ENCODE results near the gene ZNF609. TPM values are rescaled to one million over a fixed set of nuclear protein-coding genes. Genes with fewer than 3 reads are reported as not detected.
A peak's percentile ranks its signal among the peaks of the same experiment; 100 is the strongest.

Gene ZNF609
- total RNA-seq, 1 donor from 2014 or later: 63.9 TPM

DNA sequence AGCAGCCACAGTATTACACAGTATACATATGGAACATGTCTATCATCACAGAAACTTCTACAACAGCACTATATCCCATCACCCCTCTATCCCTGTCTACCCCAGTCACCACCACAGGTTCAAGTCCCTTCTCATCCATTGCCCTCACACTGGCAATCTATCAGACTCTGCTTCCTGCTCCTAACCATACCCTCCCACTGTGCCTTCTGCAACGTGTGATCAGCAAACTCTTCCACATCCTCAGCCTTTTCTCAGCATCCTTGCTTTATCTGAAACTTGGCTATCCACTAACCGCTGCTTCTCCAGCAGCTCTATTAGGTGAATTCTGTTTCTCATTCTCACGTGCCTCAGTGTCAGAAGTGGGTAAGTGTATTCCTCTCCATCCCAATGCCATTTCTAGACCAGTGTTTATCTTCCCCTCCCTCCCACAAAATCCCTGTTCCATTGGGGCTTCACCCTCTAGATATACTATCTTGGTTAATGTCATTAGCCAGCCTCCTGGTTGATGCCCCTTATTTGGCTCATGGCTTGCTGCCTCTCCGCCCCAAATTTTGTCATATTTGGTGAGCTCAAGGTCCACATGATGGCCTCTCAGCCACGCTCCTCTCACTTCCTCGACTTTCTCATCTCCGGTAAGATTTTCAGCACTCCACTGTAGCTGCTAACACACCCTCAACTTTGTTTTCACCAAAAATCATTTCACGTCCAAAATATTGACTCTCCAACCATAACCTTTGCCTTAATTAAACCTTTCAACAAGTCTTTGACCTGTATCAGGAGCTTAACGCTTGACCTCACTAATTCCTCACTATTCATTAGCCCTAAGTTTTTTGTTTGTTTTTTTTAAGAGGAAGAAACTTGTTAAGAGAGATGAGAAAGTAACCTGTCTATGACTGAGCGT lies 245.9 kb downstream of the ZNF609 start:
- intact Hi-C loops (cut with micrococcal nuclease): no loop called here
- H3K27me3 Mint-ChIP-seq: no peaks in the 10 kb centered on the region
- H3K9me3 Mint-ChIP-seq: no peaks in the 10 kb centered on the region
- DNase-seq: no peak
- peaks cover 22% of the 10 kb centered on the region for H3K4me1 Mint-ChIP-seq
- H3K4me3 Mint-ChIP-seq: no peak overlapping the region
- H3K36me3 Mint-ChIP-seq (ENCODE audit: low read depth): peaks cover 3% of the 10 kb centered on the region
- no peak overlapping the region for H3K27ac Mint-ChIP-seq

DNA sequence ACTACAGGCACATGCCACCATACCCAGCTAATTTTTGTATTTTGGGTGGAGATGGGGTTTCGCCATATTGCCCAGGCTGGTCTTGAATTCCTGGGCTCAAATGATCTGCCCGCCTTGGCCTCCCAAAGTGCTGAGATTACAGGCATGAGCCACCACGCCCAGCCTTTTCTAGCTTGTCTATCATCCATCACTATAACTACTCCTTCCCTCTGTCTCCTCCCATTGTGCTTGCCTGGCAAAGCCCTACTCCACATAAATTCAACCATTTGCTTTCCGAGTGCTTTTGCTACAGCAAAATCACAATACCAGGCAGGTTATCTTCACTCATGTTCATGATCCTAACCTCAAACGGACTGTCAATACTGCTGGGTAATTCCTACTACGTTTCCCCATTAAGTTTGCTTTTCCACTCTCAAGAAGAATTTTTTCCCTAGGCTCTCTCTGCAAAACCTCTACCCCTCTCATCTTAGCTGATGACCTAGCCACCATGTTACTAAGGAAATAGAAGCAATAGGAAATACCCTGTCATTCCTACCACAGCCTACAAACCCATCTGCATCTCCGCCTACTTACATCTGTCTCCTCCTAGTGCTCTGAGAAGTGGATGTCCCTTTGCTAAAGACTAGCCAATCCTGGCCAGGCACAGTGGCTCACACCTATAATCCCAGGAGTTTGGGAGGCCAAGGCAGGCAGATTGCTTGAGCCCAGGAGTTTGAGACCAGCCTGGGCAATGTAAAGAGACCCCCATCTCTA lies 250.5 kb downstream of the ZNF609 start:
- no peak overlapping the region for H3K4me3 Mint-ChIP-seq
- no peak for DNase-seq
- no peaks in the 10 kb centered on the region for H3K9me3 Mint-ChIP-seq
- no peaks in the 10 kb centered on the region for H3K36me3 Mint-ChIP-seq (ENCODE audit: low read depth)
- intact Hi-C loops (cut with micrococcal nuclease): no loop called here
- no peak overlapping the region for H3K27ac Mint-ChIP-seq
- no peaks in the 10 kb centered on the region for H3K4me1 Mint-ChIP-seq
- no peaks in the 10 kb centered on the region for H3K27me3 Mint-ChIP-seq

DNA sequence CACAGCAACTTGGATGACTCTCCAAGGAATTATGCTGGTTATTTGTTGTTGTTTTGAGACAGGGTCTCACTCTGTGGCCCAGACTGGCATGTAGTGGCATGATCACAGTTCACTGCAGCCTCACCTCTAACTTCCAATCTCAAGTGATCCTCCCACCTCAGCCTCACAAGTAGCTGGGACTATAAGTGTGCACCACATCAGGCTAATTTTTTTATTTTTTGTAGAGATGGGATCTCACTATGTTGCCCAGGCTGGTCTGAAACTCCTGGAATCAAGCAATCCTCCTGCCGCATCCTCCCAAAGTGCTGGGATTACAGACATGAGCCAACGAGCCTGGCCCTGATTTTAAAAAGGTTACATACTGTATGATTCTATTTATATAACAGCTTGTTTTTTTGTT lies 252.0 kb downstream of the ZNF609 start:
- no peaks in the 10 kb centered on the region for H3K27me3 Mint-ChIP-seq
- no peaks in the 10 kb centered on the region for H3K36me3 Mint-ChIP-seq (ENCODE audit: low read depth)
- no peaks in the 10 kb centered on the region for H3K4me1 Mint-ChIP-seq
- H3K4me3 Mint-ChIP-seq: no peak overlapping the region
- intact Hi-C loops (cut with micrococcal nuclease): no loop called here
- no peaks in the 10 kb centered on the region for H3K9me3 Mint-ChIP-seq
- no peak for DNase-seq
- no peak overlapping the region for H3K27ac Mint-ChIP-seq

DNA sequence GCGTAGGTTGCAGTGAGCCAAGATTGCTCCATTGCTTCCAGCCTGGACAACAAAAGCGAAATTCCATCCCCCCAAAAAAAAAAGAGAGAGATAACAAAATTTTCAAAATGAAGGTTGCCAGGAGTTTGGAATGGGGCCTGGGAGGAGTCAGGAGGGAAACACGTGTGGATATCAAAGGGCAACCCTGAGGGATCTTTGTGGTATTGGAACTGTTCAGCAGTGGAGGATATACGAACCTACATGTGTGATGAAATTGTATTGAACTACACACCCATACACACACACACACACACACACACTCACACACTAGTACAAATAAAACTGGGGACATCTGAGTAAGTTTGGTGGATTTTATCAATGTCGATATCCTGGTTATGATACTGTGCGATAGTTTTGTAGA lies 253.2 kb downstream of the ZNF609 start:
- no peak overlapping the region for H3K27ac Mint-ChIP-seq
- H3K4me1 Mint-ChIP-seq: peaks cover 3% of the 10 kb centered on the region
- no peaks in the 10 kb centered on the region for H3K36me3 Mint-ChIP-seq (ENCODE audit: low read depth)
- no peaks in the 10 kb centered on the region for H3K27me3 Mint-ChIP-seq
- DNase-seq: no peak
- intact Hi-C loops (cut with micrococcal nuclease): no loop called here
- no peak overlapping the region for H3K4me3 Mint-ChIP-seq
- no peaks in the 10 kb centered on the region for H3K9me3 Mint-ChIP-seq

DNA sequence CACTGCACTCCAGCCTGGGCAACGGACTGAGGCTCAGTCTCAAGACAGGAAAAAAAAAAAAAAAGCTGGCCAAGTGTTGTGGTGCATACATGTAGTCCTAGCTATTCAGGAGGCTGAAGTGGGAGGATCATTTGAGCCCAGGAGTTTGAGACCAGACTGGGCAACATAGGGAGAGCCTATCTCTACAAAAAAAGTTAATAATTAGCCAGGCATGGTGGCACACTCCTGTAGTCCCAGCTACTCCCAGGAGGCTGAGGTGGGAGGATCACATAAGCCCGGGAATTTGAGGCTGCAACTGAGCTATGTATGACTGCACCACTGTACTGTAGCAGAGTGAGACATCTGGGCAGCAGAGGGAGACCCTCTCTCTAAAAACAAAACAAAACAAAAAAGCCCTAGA lies 256.1 kb downstream of the ZNF609 start:
- intact Hi-C loops (cut with micrococcal nuclease): no loop called here
- peaks cover 3% of the 10 kb centered on the region for H3K4me1 Mint-ChIP-seq
- no peak overlapping the region for H3K4me3 Mint-ChIP-seq
- no peaks in the 10 kb centered on the region for H3K27me3 Mint-ChIP-seq
- DNase-seq: no peak
- H3K9me3 Mint-ChIP-seq: no peaks in the 10 kb centered on the region
- no peak overlapping the region for H3K27ac Mint-ChIP-seq
- H3K36me3 Mint-ChIP-seq (ENCODE audit: low read depth): no peaks in the 10 kb centered on the region

DNA sequence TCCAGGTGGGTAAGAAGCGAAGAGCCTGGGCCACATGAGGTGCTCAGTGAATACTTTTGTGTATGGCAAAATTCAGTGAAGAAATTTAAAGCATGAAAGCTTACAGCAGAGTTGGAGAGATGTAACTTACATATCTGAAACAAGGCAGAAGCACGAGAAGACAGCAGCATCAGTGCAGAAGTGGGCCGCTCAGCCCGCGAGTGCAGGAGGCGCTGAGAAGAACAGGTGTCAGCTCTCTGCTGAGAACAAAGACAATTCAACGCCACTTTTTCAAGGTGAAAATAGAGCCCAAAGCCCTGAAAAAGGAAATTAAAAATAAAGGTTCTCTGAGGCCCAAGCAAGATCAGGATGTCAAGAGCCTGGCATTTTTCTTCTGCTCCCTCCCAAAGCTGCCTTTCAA lies 256.8 kb downstream of the ZNF609 start:
- no peaks in the 10 kb centered on the region for H3K9me3 Mint-ChIP-seq
- H3K4me1 Mint-ChIP-seq: peaks cover 3% of the 10 kb centered on the region
- H3K4me3 Mint-ChIP-seq: no peak overlapping the region
- H3K36me3 Mint-ChIP-seq (ENCODE audit: low read depth): no peaks in the 10 kb centered on the region
- intact Hi-C loops (cut with micrococcal nuclease): no loop called here
- H3K27me3 Mint-ChIP-seq: no peaks in the 10 kb centered on the region
- no peak for DNase-seq
- H3K27ac Mint-ChIP-seq: no peak overlapping the region

DNA sequence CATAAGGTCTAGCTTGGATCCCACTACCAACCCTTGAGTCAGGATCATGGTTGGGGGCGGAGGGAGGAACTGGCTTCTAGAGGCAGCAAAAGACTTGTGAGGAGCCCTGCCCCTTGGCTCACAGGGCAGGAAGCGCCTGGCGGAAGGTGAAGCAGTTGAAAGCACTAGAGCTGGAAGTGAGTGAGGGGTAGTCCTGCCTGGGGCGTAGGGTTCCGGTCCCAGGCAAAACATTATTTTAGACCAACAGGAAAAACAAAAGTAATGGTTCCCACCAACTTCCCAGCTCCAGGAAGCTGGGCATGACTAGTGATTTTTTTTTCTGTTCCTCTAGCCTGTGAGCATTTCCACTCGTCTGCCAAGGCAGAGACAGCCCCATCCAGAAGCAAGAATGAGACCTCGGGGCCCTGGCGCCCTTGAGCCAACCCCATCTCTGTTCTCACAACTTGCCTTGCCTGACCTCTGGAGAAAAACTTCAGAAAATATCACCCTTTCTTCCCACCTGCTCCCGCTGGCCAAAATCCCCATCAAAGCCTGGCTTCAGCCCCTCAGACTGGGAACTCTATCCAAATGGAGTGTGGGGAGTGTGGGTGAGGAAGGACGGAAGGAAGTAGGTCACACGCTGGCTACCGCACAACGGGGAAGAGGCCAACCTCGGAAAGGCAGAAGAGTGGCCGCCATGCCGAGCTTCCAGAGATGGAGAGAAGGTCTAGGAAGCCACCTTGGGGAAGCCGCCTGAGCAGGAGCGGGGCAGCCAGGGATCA lies 257.5 kb downstream of the ZNF609 start:
- Mint-ChIP-seq H3K27ac (no peak overlapping the region), H3K9me3 (no peaks in the 10 kb centered on the region), H3K27me3 (no peaks in the 10 kb centered on the region), H3K4me1 (peaks cover 3% of the 10 kb centered on the region), H3K36me3 (ENCODE audit: low read depth) (no peaks in the 10 kb centered on the region), H3K4me3 (no peak overlapping the region)
- no peak for DNase-seq
- intact Hi-C loops (cut with micrococcal nuclease): no loop called here

DNA sequence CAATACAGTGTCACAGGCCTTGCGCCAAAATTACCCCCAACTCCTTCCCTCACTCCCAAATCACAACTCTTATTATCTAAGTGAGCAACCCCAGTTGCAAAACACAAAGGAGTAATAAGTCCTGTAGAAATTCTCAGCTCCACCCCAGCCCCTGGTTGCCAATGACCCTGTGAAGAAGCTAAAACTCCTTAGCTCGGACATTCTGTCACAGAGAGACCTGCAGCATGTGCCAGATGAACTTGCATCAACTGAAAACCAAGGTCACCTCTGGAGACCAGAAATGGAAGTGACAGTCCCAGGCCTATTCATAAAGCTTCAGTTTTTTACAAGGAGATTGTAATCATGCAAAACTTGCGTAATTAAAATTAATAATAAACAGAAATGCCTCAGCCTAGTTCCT lies 259.8 kb downstream of the ZNF609 start:
- H3K9me3 Mint-ChIP-seq: no peaks in the 10 kb centered on the region
- intact Hi-C loops (cut with micrococcal nuclease): no loop called here

DNA sequence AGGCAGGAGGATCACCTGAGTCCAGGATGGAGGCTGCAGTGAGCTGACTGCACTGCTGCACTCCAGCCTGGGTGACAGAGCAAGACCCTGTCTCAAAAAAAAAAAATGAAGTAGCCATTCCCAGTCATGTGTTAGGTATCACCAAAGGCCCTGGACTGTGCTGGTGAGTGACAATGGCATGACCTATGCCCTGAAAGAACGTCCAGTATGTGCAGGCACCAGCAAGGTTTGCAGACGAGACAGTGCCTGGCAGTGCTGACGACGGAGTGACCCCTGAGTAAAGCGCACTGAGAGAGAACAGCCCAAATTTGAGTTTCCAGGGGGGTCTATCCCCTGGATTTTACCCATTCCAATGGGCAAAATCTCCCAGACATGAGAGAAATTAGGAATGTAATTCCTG lies 269.8 kb downstream of the ZNF609 start:
- peaks cover 9% of the 10 kb centered on the region for H3K4me1 Mint-ChIP-seq
- H3K4me3 Mint-ChIP-seq: no peak overlapping the region
- no peaks in the 10 kb centered on the region for H3K27me3 Mint-ChIP-seq
- no peaks in the 10 kb centered on the region for H3K36me3 Mint-ChIP-seq (ENCODE audit: low read depth)
- DNase-seq: no peak
- H3K9me3 Mint-ChIP-seq: no peaks in the 10 kb centered on the region
- H3K27ac Mint-ChIP-seq: no peak overlapping the region
- intact Hi-C loops (cut with micrococcal nuclease): loop anchor here (5.0 kb wide), 1 partner anchor 347 kb away; the partner anchor contains the start of gene KBTBD13

More for the DNA sequence above, 259.8 kb downstream of the ZNF609 start:
- no peaks in the 10 kb centered on the region for H3K36me3 Mint-ChIP-seq (ENCODE audit: low read depth)
- no peak for DNase-seq
- no peak overlapping the region for H3K27ac Mint-ChIP-seq
- no peak overlapping the region for H3K4me3 Mint-ChIP-seq
- H3K27me3 Mint-ChIP-seq: no peaks in the 10 kb centered on the region
- H3K4me1 Mint-ChIP-seq: peaks cover 3% of the 10 kb centered on the region

DNA sequence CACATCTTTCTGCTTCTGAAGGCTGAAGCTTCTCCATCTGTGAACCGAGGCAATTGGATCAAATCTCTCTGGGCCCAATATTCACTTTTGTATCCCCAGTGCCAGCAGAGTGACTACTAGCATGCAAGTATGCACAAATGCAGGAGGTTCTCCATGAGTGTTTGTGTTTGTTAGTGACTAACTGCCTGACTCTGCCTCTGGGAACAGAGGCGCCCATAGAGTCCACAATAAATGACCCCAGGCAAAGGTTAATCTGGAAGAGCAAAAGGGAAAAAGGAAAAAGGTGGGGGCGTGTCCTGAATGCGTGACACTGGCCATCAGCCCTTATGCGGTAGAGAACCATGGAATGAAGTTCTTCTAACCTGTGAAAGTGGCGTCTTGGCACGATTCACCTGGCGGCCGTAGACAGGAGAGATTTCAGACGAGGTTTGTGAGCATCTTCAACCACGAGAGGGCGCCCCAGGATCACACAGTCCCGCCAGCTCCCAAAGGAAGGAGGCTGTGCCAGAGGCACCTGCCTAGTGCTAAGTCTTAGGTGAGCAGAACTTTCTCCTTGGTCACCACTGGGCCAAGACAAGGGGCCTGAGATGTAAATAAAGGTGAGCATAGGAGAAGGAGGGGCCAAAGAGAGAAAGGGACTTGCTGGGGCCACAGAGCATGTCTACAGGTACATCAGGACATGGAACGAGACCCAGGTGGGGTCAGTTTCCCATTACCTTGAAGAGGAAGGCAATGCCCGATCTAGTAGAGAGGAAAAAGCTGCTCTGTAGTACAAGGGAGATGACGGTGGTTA lies 270.8 kb downstream of the ZNF609 start:
- intact Hi-C loops (cut with micrococcal nuclease): loop anchor here (1.0 to 5.0 kb wide), 3 partner anchors 79 to 346 kb away; partner anchors contain the start of gene KBTBD13
- Mint-ChIP-seq H3K36me3 (ENCODE audit: low read depth) (no peaks in the 10 kb centered on the region), H3K4me3 (no peak overlapping the region), H3K4me1 (peaks cover 9% of the 10 kb centered on the region), H3K27ac (no peak overlapping the region), H3K27me3 (no peaks in the 10 kb centered on the region), H3K9me3 (no peaks in the 10 kb centered on the region)
- peak; percentile 95 for DNase-seq

DNA sequence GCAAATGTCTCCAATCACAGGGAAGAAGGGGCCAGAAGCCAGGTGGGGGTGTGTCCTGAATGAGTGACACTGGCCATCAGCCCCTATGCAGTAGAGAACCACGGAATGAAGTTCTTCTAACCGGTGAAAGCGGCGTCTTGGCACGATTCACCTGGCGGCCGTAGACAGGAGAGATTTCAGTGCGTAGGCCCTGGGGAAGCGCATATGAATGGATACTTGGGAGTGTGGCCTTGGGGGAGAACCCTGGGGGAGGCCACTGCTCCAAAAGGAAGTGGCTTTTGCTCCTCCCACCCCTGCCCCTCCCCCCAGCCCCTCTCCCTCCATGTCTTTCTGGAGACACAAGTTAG lies 271.4 kb downstream of the ZNF609 start:
- Mint-ChIP-seq H3K36me3 (ENCODE audit: low read depth) (no peaks in the 10 kb centered on the region), H3K4me1 (peaks cover 9% of the 10 kb centered on the region), H3K9me3 (no peaks in the 10 kb centered on the region), H3K27ac (no peak overlapping the region), H3K4me3 (no peak overlapping the region), H3K27me3 (no peaks in the 10 kb centered on the region)
- intact Hi-C loops (cut with micrococcal nuclease): loop anchor here (1.0 to 5.0 kb wide), 3 partner anchors 79 to 346 kb away; partner anchors contain the start of gene KBTBD13
- DNase-seq: no peak

DNA sequence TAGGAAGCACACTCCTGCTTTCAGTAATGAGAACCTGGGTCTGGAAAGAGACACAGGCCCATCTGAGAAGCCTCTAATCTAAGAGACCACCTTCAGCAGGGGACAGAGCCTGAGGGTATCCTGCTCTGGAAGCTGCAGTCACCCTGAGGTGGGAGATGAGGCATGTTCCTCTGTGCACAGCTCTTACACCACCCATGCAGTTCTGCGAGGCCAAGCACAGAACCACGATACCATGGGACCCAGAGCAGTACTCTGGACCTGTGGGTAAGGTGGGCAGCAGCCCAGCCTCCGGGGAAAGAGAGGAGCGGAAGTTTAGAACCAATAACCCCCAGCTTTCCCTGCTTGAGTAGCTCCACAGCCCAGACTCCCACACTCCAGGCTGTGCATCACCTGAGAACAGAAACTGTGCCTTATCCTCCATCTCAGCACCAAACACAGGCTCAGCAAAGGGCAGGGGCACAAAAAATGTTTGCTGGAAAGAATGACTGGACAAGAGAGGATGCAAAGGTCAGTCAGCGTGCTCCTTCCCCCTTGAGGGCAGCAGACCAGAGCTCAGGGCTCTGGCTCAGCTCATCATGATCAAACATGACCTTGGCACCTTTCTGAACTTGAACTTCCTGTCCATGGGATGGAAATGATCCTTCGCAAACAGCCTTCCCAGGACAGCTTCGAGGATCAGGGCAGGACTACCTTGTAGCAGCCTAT lies 271.9 kb downstream of the ZNF609 start:
- Mint-ChIP-seq H3K36me3 (ENCODE audit: low read depth) (no peaks in the 10 kb centered on the region), H3K27ac (no peak overlapping the region), H3K4me3 (no peak overlapping the region), H3K4me1 (peaks cover 9% of the 10 kb centered on the region), H3K27me3 (no peaks in the 10 kb centered on the region), H3K9me3 (no peaks in the 10 kb centered on the region)
- no peak for DNase-seq
- intact Hi-C loops (cut with micrococcal nuclease): loop anchor here (5.0 kb wide), 1 partner anchor 345 kb away; the partner anchor contains the start of gene KBTBD13

All from activated CD4-positive, alpha-beta T cell treated with anti-CD3 and anti-CD28 coated beads, Interleukin-2, amount 10 ng/mL, durations not matched to agents 24 days and 14 days (primary cell).